ENCODE results near the gene GDPD5.

- no peak for TF ChIP-seq POLR2A (IDR thresholded peaks at IDR 0.05)
- no peak for TF ChIP-seq CTCF (IDR thresholded peaks at IDR 0.05)
These were observed 59.8 kb downstream of the GDPD5 start for GRCh38 chr11:75465701-75466531.
